ENCODE results near the gene CDCP2. TPM values are rescaled to one million over a fixed set of nuclear protein-coding genes. Genes with fewer than 3 reads are reported as not detected.

Gene CDCP2
- total and polyA plus RNA-seq, 2 experiments from 2014 or later = not detected

DNA sequence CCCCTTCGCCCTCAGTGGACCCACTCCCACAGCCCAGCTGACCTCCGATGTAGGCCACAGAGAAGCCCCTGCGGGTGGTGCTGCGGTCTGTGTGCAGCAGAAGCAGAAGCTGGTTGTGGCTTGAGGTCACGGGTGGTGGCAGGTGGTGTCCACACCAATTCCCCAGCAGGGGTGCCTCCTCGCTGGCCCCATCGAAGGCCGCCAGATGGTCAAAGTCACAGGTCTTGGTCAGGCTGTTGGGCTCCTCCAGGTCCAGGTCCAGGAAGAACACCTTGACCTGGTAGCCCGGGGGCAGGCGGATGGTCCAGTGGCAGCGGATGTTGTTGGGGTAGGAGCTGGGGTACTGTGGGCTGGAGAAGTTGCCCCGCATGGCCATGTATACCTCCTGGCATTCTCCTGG is 13.1 kb downstream of the CDCP2 start:
- H3F3A ChIP-seq (replicated peaks; ENCODE audit: low read depth) = no peaks in the 10 kb centered on the region
- H3K27me3 Mint-ChIP-seq (ENCODE audit: insufficient read depth, low read depth, poor library complexity) = peaks cover 9% of the 10 kb centered on the region
- ATAC-seq (no peak), DNase-seq (ENCODE audit: low spot score) (no peak)
- H3K4me3 ChIP-seq = no peak overlapping the region
- H3K4me3 Mint-ChIP-seq = no peak overlapping the region
- no peaks in the 10 kb centered on the region for H3K36me3 Mint-ChIP-seq (ENCODE audit: low read depth)
- no peaks in the 10 kb centered on the region for H4K20me1 ChIP-seq (replicated peaks; ENCODE audit: insufficient read depth)
- no peak overlapping the region for H3K27ac ChIP-seq (ENCODE audit: low read depth)
- H3K9me2 ChIP-seq (ENCODE audit: insufficient read depth) = no peaks in the 10 kb centered on the region
- no peak for TF ChIP-seq CTCF (conservative IDR thresholded peaks at IDR 0.05; ENCODE audit: low read depth in 2 of 2)
- no peak for TF ChIP-seq JUNB (IDR thresholded peaks at IDR 0.05; ENCODE audit: unreplicated experiment)
- TF ChIP-seq EZH2phosphoT487 (IDR thresholded peaks at IDR 0.05; ENCODE audit: unreplicated experiment) = no peak
- TF ChIP-seq ZNF462 (CRISPR knock-in tag; IDR thresholded peaks at IDR 0.05) = no peak
- TF ChIP-seq, protein P1, sequence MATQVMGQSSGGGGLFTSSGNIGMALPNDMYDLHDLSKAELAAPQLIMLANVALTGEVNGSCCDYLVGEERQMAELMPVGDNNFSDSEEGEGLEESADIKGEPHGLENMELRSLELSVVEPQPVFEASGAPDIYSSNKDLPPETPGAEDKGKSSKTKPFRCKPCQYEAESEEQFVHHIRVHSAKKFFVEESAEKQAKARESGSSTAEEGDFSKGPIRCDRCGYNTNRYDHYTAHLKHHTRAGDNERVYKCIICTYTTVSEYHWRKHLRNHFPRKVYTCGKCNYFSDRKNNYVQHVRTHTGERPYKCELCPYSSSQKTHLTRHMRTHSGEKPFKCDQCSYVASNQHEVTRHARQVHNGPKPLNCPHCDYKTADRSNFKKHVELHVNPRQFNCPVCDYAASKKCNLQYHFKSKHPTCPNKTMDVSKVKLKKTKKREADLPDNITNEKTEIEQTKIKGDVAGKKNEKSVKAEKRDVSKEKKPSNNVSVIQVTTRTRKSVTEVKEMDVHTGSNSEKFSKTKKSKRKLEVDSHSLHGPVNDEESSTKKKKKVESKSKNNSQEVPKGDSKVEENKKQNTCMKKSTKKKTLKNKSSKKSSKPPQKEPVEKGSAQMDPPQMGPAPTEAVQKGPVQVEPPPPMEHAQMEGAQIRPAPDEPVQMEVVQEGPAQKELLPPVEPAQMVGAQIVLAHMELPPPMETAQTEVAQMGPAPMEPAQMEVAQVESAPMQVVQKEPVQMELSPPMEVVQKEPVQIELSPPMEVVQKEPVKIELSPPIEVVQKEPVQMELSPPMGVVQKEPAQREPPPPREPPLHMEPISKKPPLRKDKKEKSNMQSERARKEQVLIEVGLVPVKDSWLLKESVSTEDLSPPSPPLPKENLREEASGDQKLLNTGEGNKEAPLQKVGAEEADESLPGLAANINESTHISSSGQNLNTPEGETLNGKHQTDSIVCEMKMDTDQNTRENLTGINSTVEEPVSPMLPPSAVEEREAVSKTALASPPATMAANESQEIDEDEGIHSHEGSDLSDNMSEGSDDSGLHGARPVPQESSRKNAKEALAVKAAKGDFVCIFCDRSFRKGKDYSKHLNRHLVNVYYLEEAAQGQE (IDR thresholded peaks at IDR 0.05; ENCODE audit: unreplicated experiment) = no peak
- TF ChIP-seq ZNF331 (CRISPR knock-in tag; IDR thresholded peaks at IDR 0.05; ENCODE audit: low read depth) = no peak
- TF ChIP-seq STAT1 (IDR thresholded peaks at IDR 0.05; ENCODE audit: unreplicated experiment) = no peak
- no peak for TF ChIP-seq POLR2AphosphoS5 (IDR thresholded peaks at IDR 0.05; ENCODE audit: low read depth)
- TF ChIP-seq, protein P2, sequence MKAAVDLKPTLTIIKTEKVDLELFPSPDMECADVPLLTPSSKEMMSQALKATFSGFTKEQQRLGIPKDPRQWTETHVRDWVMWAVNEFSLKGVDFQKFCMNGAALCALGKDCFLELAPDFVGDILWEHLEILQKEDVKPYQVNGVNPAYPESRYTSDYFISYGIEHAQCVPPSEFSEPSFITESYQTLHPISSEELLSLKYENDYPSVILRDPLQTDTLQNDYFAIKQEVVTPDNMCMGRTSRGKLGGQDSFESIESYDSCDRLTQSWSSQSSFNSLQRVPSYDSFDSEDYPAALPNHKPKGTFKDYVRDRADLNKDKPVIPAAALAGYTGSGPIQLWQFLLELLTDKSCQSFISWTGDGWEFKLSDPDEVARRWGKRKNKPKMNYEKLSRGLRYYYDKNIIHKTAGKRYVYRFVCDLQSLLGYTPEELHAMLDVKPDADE (IDR thresholded peaks at IDR 0.05) = no peak
- TF ChIP-seq NANOG (IDR thresholded peaks at IDR 0.05; ENCODE audit: borderline replicate concordance) = no peak
- TF ChIP-seq ZNF114 (CRISPR knock-in tag; IDR thresholded peaks at IDR 0.05) = no peak
- no peak for TF ChIP-seq CREB1 (CRISPR knock-in tag; IDR thresholded peaks at IDR 0.05; ENCODE audit: low read depth)
- no peak for TF ChIP-seq EZH2 (IDR thresholded peaks at IDR 0.05; ENCODE audit: low read depth, unreplicated experiment)
- no peak overlapping the region for H2AFZ ChIP-seq
- no peaks in the 10 kb centered on the region for H3K9me3 Mint-ChIP-seq
- no peaks in the 10 kb centered on the region for H3K27me3 ChIP-seq (ENCODE audit: insufficient read depth)
- no peak overlapping the region for H3K4me2 ChIP-seq
- no peak overlapping the region for H3K27ac Mint-ChIP-seq
- no peaks in the 10 kb centered on the region for H3K79me2 ChIP-seq (replicated peaks; ENCODE audit: insufficient read depth)
- H3K4me1 ChIP-seq (ENCODE audit: insufficient read depth) = peaks cover 26% of the 10 kb centered on the region
- no peaks in the 10 kb centered on the region for H3K36me3 ChIP-seq (ENCODE audit: insufficient read depth)
- peaks cover 31% of the 10 kb centered on the region for H3K4me1 Mint-ChIP-seq

Measured in GM23338 (cell line).